OCI-LY1 (cell line): ENCODE measurements around the gene ITIH2.

Experiments
- CTCF ChIP-seq: fragments of 200-600 bp; sonication (generic), shearing (Covaris generic); IDR thresholded peaks from 2 replicates; pipeline ENCODE4 v1.5.1; 2017; ENCODE audit warnings: mild to moderate bottlenecking, antibody characterized with exemption, low read length, moderate library complexity, mixed read lengths
- EZH2 ChIP-seq: fragments of 200-600 bp; sonication (generic), shearing (Covaris generic); IDR thresholded peaks from 2 replicates; pipeline ENCODE4 v1.8.0; 2017; ENCODE audit warnings: borderline replicate concordance, mixed run types, mild to moderate bottlenecking, antibody characterized with exemption, low read length, moderate library complexity, mixed read lengths

- TF ChIP-seq CTCF (peak; percentile 93), EZH2 (no peak)
Observed at GRCh38 chr10:7687228-7687907, 15.7 kb upstream of the ITIH2 start.
